ENCODE data around the gene DPH7.

GRCh38 chr9:137605121-137606004 is 26.6 kb upstream of the DPH7 start, which contains the start of gene ARRDC1:
- no peak for TF ChIP-seq CTCF (IDR thresholded peaks at IDR 0.05; ENCODE audit: low read depth, low read length)
- TF ChIP-seq EZH2phosphoT487 (IDR thresholded peaks at IDR 0.05; ENCODE audit: low read depth): no peak
